OCI-LY1 (cell line): ENCODE measurements around the gene HAL.

ENCODE experiments used
- CTCF ChIP-seq: fragments of 200-600 bp; sonication (generic), shearing (Covaris generic); IDR thresholded peaks from 2 replicates; pipeline ENCODE4 v1.5.1; 2017; ENCODE audit warnings: mild to moderate bottlenecking, antibody characterized with exemption, low read length, moderate library complexity, mixed read lengths
- EZH2 ChIP-seq: fragments of 200-600 bp; sonication (generic), shearing (Covaris generic); IDR thresholded peaks from 2 replicates; pipeline ENCODE4 v1.8.0; 2017; ENCODE audit warnings: borderline replicate concordance, mixed run types, mild to moderate bottlenecking, antibody characterized with exemption, low read length, moderate library complexity, mixed read lengths

GRCh38 chr12:95944108-95944704, 51.9 kb downstream of the HAL start:
- TF ChIP-seq CTCF (no peak), EZH2 (no peak)
